Measurements from ENCODE around the gene DKKL1. TPM values are rescaled to one million over a fixed set of nuclear protein-coding genes. Genes with fewer than 3 reads are reported as not detected.

Gene DKKL1
- total RNA-seq, 1 experiment from 2014 or later = 1.0 TPM

- Histone ChIP-seq H3K27me3 (ENCODE audit: insufficient read depth, low read length) (no peaks in the 10 kb centered on the region), H3K27ac (ENCODE audit: low read depth, low read length) (no peak overlapping the region), H3K4me3 (replicated peaks in 1 of 2; ENCODE audit: low read depth in 1 of 2, low read length in 2 of 2) (no peak overlapping the region), H3K79me2 (ENCODE audit: insufficient read depth, low read length) (no peaks in the 10 kb centered on the region), H3K9me3 (ENCODE audit: control insufficient read depth in 1 of 2, insufficient read depth in 1 of 2, low read depth in 1 of 2, low read length in 2 of 2) (no peaks in the 10 kb centered on the region), H2AFZ (ENCODE audit: low read depth, low read length, poor library complexity, severe bottlenecking) (no peak overlapping the region), H4K20me1 (ENCODE audit: insufficient read depth) (no peaks in the 10 kb centered on the region), H3K9ac (ENCODE audit: low read length) (no peak overlapping the region), H3K4me1 (ENCODE audit: control insufficient read depth in 1 of 2, insufficient read depth in 2 of 2, low read length in 2 of 2) (peaks cover 0 to 6% of the 10 kb centered on the region in 2 experiments; a peak in 1 of 4 replicates), H3K36me3 (ENCODE audit: control insufficient read depth in 1 of 2, insufficient read depth in 2 of 2, low read length in 2 of 2) (peaks cover 15 to 23% of the 10 kb centered on the region in 2 experiments; a peak in 3 of 4 replicates), H3K9me2 (ENCODE audit: insufficient read depth) (no peaks in the 10 kb centered on the region), H3K4me2 (ENCODE audit: low read length) (no peak overlapping the region)
- intact Hi-C loops (cut with micrococcal nuclease) = no loop called here
- DNase-seq (ENCODE audit: low read depth, low spot score) = no peak
- no peak for ATAC-seq
- ChIA-PET POLR2A (no interaction called here), CTCF (no interaction called here), RAD21 (ENCODE audit: low non-redundant PET in 1 of 2, low total read pairs in 2 of 2, uncharacterized antibody in 2 of 2, unreplicated experiment in 2 of 2) (no interaction called here)
- TF ChIP-seq JUND (IDR thresholded peaks at IDR 0.05) (no peak), EZH2 (IDR thresholded peaks at IDR 0.05) (no peak), FOSL1 (IDR thresholded peaks at IDR 0.05; ENCODE audit: low read depth) (no peak), REST (IDR thresholded peaks at IDR 0.05; ENCODE audit: low read depth) (no peak), EZH2phosphoT487 (IDR thresholded peaks at IDR 0.05; ENCODE audit: borderline replicate concordance) (no peak), ZNF274 (IDR thresholded peaks at IDR 0.05; ENCODE audit: low read depth, low read length) (no peak), TCF7L2 (IDR thresholded peaks at IDR 0.05; ENCODE audit: borderline replicate concordance, extremely low read depth, insufficient read depth, insufficient read length) (no peak), ELF1 (IDR thresholded peaks at IDR 0.05; ENCODE audit: borderline replicate concordance, low read depth) (no peak), POLR2A (IDR thresholded peaks at IDR 0.05; ENCODE audit: borderline replicate concordance, extremely low read depth, insufficient read depth, insufficient read length) (no peak), ZBTB33 (IDR thresholded peaks at IDR 0.05; ENCODE audit: extremely low read depth, insufficient replicate concordance, low read length) (no peak), SP1 (IDR thresholded peaks at IDR 0.05; ENCODE audit: low read depth) (no peak), SIN3A (IDR thresholded peaks at IDR 0.05; ENCODE audit: low read depth) (no peak), ZFX (IDR thresholded peaks at IDR 0.05) (no peak), EGR1 (IDR thresholded peaks at IDR 0.05; ENCODE audit: low read depth) (no peak), SRF (IDR thresholded peaks at IDR 0.05; ENCODE audit: low read depth) (no peak), RAD21 (IDR thresholded peaks at IDR 0.05; ENCODE audit: low read depth) (no peak), CTCF (IDR thresholded peaks at IDR 0.05 in 2 of 3, conservative IDR thresholded peaks at IDR 0.05 in 1 of 3; ENCODE audit: borderline replicate concordance in 1 of 3, insufficient read depth in 1 of 3, low read depth in 2 of 3, low read length in 2 of 3) (no peak), YY1 (IDR thresholded peaks at IDR 0.05; ENCODE audit: extremely low read depth, insufficient replicate concordance, low read depth, low read length) (no peak)
- BruUV-seq (replicated peaks) = TSS peak; percentile 44
Measured at GRCh38 chr19:49340865-49341718, 22.6 kb upstream of the DKKL1 start.
